CD4-positive, alpha-beta T cell treated with Interleukin-2 at 100 ng/mL for 4 hours (primary cell): ENCODE results near the gene HES7.
"Not testable (repeated sequence)": the region's sequence is repeated elsewhere in the genome, so short reads cannot be mapped to it uniquely, and the experiment has no call there.

Experiments
- DNase-seq: peaks from one replicate; pipeline ENCODE4 v3.0.0-alpha.2; 2020; ENCODE audit warnings: low spot score

Gene HES7

DNA sequence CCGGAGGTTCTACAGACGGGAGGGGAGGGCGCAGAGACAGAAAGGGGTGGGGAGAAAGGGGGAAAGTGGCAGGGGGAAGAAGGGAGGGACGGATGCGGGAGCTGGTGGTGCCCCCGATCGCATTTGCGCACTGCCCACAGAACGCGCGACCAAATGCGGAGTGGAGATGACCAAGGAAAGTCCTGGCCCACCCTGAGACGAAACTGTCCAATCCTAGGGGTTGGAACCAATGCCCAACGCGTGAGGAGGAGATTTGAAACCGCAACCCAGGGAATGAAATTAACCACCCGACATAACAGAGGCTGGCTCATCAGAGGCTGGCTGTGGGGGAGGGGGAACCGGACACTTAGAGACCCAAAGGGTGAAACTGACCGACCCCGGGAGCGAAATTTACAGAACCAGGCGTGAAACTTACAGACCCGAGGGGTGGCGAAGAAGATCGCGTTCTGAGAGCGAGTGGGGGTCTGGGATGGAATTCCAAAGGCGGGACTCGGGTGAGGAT is 1.4 kb downstream of the HES7 start:
- no peak for DNase-seq

GRCh38 chr17:8121681-8122421 is 2.1 kb downstream of the HES7 start:
- DNase-seq = no peak

DNA sequence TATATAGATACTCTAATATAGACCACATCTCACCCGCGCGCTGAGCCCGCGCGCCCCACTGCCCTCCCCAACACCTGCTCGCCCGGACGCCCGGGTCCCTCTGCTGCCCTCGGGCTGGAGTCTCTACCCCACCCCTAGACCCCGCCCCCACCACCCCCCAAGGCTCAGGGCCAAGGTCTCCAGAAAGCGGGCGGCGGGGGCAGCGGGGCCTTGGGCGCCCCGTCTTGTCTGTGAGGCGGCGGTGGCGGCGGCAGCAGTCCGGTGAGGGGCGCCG is 2.6 kb downstream of the HES7 start:
- no peak for DNase-seq

DNA sequence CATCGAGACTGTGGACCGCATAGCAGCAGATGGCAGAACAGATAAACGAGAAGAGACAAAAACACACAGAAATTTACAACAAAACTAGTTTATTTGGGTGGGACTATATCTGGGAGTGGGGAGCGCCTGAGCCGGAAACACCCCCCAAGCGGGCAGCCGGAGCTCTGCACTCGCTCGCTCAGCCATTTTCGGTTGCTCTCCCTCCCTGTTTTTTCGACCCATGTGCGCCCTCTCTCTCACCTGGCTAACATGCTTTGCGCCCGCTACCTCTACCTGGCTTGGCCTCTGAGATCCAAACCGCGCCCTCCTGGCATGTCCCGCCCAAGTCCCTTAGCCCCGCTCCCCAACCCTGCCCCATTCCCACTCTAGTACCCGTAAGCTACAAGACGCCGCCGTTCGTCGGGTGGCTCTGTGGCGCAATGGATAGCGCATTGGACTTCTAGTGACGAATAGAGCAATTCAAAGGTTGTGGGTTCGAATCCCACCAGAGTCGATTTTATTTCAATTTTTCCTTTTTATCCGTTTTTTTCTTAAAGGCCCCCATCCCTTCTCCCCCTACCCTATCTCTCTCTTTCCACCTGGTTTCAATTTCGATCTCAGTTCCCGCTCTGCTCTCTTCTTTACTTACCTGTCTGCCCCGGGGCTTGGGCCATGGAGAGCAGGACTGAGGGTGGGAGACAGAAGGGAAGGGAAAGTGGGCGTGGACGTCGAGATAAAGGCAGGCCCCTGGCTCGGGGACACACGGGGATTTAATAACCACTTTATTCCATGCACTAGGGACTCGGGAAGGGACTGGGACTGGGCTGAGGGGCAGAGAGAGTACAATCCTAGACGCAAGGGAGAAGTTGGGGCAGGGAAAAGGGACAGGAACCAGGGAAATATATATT is 3.1 kb downstream of the HES7 start:
- peak; percentile 61 for DNase-seq

- DNase-seq = peak; percentile 90
Measured at GRCh38 chr17:8119581-8120519, 4.1 kb downstream of the HES7 start.

GRCh38 chr17:8118769-8119580 is 4.9 kb downstream of the HES7 start:
- peak; percentile 86 for DNase-seq

GRCh38 chr17:8117980-8118768 is 5.7 kb downstream of the HES7 start, which contains the start of gene ALOXE3:
Gene ALOXE3, minus strand, starts transcription at chr17:8118514. Its CDS starts 524 bp downstream, at chr17:8117990.
- no peak for DNase-seq

DNA sequence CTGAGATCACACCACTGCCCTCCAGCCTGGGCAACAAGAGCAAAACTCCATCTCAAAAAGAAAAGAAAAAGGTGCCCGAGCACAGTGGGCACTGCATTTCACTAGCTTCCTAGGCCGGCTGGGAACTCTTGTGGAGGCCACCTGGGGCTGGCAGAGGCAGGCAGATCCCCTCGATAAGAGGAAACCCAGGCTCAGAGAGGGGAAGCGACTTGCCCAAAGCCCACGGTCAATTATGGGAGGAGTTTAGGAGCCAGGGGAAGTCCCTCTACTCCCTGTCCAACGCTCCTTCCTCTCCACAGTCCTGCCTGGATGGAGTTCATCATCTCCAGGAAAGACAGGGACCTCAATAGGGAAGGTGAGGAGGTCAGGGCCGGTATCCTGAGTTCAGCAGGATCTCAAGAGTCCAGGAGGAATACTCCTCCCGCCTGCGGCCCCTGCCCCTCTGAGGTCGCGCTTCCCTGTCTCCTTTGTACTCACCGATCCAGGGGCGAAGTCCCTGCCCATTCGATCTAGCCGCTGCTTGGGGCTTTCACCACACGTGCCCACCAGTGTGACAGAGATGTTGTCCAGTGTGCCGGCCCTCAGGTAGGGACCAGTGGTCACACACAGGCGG is 6.4 kb downstream of the HES7 start:
- DNase-seq = no peak

GRCh38 chr17:8116776-8117175 is 7.1 kb downstream of the HES7 start:
- DNase-seq = no peak

GRCh38 chr17:8110907-8111306 is 13.0 kb downstream of the HES7 start:
- DNase-seq = no peak

DNA sequence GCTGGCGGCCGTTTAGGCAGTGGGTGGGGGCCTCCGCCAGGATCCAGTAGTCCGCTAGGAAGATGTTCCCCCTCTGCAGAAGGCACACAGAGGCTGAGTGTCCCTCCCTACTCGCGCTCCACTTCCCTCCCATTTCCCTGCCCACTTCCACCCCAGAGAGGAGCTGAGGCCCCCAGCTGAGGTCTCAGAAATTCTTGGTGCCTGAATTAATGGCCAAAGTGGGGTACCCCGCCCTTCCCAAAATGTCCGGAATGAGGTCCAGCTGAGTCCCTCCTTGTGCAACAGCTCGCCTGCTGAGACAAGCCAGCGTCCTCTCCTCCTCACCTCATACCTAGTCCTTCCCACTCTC is 13.5 kb downstream of the HES7 start:
- no peak for DNase-seq

GRCh38 chr17:8109661-8110455 is 14.0 kb downstream of the HES7 start:
- DNase-seq = peak; percentile 77

DNA sequence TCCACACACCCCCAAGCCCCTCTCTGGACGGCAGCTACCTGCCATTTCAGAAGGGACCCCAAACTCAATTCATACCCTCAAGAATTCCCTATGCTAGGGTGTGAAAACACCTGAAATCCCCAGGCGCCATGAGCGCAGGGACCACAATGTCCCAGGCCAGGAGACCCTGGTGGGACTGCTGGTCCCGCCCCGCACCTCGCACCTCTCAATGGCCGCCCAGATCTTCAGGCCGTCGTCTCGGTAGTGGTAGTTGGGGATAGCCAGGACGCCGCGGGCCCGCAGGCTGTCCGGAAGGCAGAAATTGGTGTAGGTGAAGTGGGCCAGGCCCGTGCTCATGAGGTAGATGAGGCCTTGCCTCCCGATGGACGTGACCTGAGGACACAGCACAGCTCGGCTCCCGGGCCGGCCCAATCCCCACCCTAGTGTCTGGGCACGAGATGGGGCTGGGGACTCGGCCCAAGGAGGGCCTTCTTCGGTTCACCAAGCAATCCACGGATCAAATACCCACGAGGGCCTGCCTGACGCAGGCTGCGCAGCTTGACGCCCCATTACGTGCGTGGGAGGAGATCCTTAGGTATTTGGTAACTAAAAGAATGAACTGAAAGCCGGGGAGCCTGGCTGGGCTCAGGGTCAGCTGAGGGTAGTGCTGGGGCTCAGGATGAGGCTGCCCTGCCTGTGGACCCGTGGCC is 14.8 kb downstream of the HES7 start:
- DNase-seq = no peak

- not testable (repeated sequence) for DNase-seq
Measured at GRCh38 chr17:8106980-8107379, 16.9 kb downstream of the HES7 start.

- no peak for DNase-seq
Measured at GRCh38 chr17:8105957-8106398, 17.9 kb downstream of the HES7 start.

GRCh38 chr17:8104911-8105310 is 19.0 kb downstream of the HES7 start:
- DNase-seq = no peak

GRCh38 chr17:8103549-8103948 is 20.4 kb downstream of the HES7 start:
- DNase-seq = no peak

DNA sequence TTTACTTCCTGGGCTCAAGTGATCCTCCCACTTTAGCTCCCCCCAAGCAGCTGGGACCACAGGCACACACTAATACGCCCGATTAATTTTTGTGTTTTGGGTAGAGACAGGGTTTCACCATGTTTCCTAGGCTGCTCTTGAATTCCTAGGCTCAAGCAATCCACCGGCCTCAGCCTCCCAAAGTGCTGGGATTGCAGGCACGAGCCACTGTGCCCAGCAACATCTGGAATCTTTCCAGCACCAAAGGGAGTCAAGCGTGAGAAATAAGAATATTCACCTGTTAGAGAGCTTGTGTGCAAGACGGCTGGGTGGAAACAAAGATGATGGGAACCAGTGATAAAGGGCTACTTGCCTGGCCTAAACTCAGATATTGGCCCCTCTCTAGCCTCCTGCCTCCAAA is 22.2 kb downstream of the HES7 start:
- no peak for DNase-seq

- no peak for DNase-seq
Measured at GRCh38 chr17:8100763-8101162, 23.1 kb downstream of the HES7 start.
